OCI-LY3 (cell line): Measurements from ENCODE around the gene GFER.
"Not testable (repeated sequence)": the region's sequence is repeated elsewhere in the genome, so short reads cannot be mapped to it uniquely, and the experiment has no call there.

Experiments used
- H2AFZ ChIP-seq: fragments of 200-600, 300-600 bp; shearing (Covaris generic); 2 replicates; pipeline ENCODE4 v1.6.0; 2014; ENCODE audit warnings: antibody characterized with exemption, low read depth, low read length
- H3K27ac ChIP-seq: fragments of 200-600, 300-600 bp; sonication (generic); 2 replicates; pipeline ENCODE4 v1.5.1; 2014; ENCODE audit warnings: mild to moderate bottlenecking, low read length, moderate library complexity, mixed read lengths
- H3K27me3 ChIP-seq: fragments of 200-600, 300-600 bp; sonication (generic); 2 replicates; pipeline ENCODE4 v1.6.1; 2014; ENCODE audit warnings: low read depth, low read length, mixed read lengths
- H3K36me3 ChIP-seq: fragments of 200-600, 300-600 bp; sonication (generic); replicated peaks from 2 replicates; pipeline ENCODE3; 2014; ENCODE audit warnings: low read depth, low read length, mixed read lengths
- H3K4me1 ChIP-seq: fragments of 300-600, 200-600 bp; sonication (generic); 2 replicates; pipeline ENCODE4 v1.6.1; 2014; ENCODE audit warnings: low read length, mixed read lengths
- H3K4me2 ChIP-seq: fragments of 200-600, 300-600 bp; sonication (generic); 2 replicates; pipeline ENCODE4 v1.6.1; 2014; ENCODE audit warnings: low read length, mixed read lengths
- H3K4me3 ChIP-seq: fragments of 300-600, 200-600 bp; sonication (generic); 2 replicates; pipeline ENCODE4 v1.5.1; 2014; ENCODE audit warnings: antibody characterized with exemption, mild to moderate bottlenecking, low read length, moderate library complexity
- H3K79me2 ChIP-seq: fragments of 300-600, 200-600 bp; shearing (Covaris generic); 2 replicates; pipeline ENCODE4 v1.6.1; 2014; ENCODE audit warnings: mild to moderate bottlenecking, low read length, mixed read lengths
- H3K9ac ChIP-seq: fragments of 300-600, 200-600 bp; shearing (Covaris generic); 2 replicates; pipeline ENCODE4 v1.6.0; 2014; ENCODE audit warnings: mild to moderate bottlenecking, low read length, moderate library complexity
- H3K9me3 ChIP-seq: fragments of 200-600, 300-600 bp; shearing (Covaris generic); 2 replicates; pipeline ENCODE4 v1.6.1; 2014; ENCODE audit warnings: low read length, mixed read lengths; ENCODE audit not compliant: insufficient read depth
- H4K20me1 ChIP-seq: fragments of 200-600, 300-600 bp; sonication (generic); 2 replicates; pipeline ENCODE4 v1.6.1; 2016; ENCODE audit warnings: low read length, mixed read lengths; ENCODE audit not compliant: insufficient read depth
- EZH2phosphoT487 ChIP-seq: fragments of 200-600 bp; shearing (Covaris generic); IDR thresholded peaks from 2 replicates; pipeline ENCODE4 v1.6.1; 2018; ENCODE audit warnings: antibody characterized with exemption, mixed run types, low read depth
- TF ChIP-seq, protein P1 (sequence below): fragments of 200-600, 300-600 bp; sonication (generic); IDR thresholded peaks from 2 replicates; pipeline ENCODE4 v1.5.1; 2014; ENCODE audit warnings: antibody characterized with exemption, low read length, low read depth

GFER gene

DNA sequence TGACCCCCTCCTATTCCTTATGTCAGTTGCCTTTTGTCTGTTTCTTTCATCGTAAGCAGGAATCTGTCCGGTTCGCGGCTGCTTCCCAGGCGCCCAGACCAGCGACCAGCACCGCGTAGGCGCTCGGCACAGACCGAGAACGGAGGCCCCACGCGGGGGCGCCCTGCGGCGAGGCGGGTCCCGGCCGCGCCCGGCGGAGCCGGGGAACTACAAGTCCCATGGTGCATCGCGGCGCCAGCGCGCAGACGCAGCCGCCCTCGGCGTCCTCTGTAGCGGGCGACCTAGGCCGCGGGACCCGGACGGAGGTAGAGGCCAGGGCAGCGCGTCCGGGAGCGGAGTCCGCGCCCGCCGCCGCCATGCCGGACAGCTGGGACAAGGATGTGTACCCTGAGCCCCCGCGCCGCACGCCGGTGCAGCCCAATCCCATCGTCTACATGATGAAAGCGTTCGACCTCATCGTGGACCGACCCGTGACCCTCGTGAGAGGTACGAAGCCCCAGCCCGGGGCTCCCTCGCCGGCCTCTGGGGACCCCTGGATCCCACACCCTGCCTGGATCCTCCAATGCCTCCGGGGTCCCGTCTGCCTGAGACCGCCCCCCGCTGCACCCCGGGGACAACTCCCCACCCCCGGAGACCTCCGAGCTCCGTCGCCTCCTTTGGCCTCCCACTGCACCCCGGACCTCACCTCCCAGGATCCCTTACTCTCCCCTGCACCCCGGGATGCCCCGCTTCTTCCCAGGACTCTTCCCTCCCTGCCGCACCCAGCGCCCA is 24.5 kb upstream of the GFER start, which contains the start of gene NDUFB10:
Gene NDUFB10, plus strand, starts transcription at position 270 of the 771 bp plus-strand sequence. Its CDS starts 87 bp downstream, at position 357.
- H3K9me3 ChIP-seq, result no peaks in the 10 kb centered on the region
- H4K20me1 ChIP-seq, result peaks cover 32% of the 10 kb centered on the region
- H2AFZ ChIP-seq, result peak within 1 kb of the TSS; percentile 89; the same call in 1 of the 2 replicates
- H3K9ac ChIP-seq, result peak within 1 kb of the TSS; percentile 90
- no peak for TF ChIP-seq EZH2phosphoT487
- TF ChIP-seq, protein P1, sequence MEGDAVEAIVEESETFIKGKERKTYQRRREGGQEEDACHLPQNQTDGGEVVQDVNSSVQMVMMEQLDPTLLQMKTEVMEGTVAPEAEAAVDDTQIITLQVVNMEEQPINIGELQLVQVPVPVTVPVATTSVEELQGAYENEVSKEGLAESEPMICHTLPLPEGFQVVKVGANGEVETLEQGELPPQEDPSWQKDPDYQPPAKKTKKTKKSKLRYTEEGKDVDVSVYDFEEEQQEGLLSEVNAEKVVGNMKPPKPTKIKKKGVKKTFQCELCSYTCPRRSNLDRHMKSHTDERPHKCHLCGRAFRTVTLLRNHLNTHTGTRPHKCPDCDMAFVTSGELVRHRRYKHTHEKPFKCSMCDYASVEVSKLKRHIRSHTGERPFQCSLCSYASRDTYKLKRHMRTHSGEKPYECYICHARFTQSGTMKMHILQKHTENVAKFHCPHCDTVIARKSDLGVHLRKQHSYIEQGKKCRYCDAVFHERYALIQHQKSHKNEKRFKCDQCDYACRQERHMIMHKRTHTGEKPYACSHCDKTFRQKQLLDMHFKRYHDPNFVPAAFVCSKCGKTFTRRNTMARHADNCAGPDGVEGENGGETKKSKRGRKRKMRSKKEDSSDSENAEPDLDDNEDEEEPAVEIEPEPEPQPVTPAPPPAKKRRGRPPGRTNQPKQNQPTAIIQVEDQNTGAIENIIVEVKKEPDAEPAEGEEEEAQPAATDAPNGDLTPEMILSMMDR, result peak; percentile 79
- peaks cover 48% of the 10 kb centered on the region for H3K79me2 ChIP-seq
- H3K4me1 ChIP-seq, result peaks cover 34% of the 10 kb centered on the region
- H3K4me2 ChIP-seq, result peak within 1 kb of the TSS; percentile 84
- H3K4me3 ChIP-seq, result peak within 1 kb of the TSS; percentile 89
- peak within 1 kb of the TSS; percentile 62 for H3K27ac ChIP-seq
- no peaks in the 10 kb centered on the region for H3K27me3 ChIP-seq
- peaks cover 24% of the 10 kb centered on the region for H3K36me3 ChIP-seq

DNA sequence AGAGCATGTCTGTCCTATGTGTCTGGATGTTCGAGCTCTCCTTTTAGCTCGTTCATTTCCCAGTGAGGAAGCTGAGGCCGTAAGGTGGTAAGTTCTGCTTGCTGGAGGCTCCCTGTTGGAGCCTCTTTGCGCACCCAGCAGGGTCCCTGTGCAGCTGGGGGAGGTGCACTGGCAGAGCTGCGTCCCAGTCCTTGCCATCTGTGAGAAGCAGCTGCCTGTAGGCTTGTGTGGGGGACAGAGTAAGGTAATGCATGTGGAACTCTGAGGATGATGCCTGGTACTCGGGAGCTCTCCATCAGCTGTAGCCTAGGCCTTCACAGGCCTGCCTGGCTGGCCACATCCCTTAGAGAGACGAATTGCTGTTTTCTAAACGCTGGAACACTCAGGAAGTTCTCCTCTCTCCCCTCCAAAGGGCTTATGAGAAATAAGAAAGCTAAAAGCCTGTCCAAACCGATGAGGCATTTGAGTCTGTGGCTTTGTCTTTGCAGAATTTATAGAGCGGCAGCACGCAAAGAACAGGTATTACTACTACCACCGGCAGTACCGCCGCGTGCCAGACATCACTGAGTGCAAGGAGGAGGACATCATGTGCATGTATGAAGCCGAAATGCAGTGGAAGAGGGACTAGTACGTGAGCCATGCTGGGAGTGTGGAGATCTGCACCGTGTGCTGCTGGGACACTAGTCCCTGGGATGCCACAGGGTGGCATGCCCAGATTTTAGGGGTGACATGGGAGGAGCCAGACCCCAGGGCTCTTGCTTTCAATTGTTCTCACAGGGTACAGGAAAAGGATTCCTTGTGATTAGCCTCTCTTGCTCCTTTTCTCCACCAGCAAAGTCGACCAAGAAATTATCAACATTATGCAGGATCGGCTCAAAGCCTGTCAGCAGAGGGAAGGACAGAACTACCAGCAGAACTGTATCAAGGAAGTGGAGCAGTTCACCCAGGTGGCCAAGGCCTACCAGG is 23.0 kb upstream of the GFER start:
- Histone ChIP-seq H3K9me3 (no peaks in the 10 kb centered on the region), H3K27ac (peak overlapping the region; percentile 62), H2AFZ (no peak overlapping the region), H3K27me3 (no peaks in the 10 kb centered on the region), H3K4me3 (peak overlapping the region; percentile 89), H3K4me1 (peaks cover 38% of the 10 kb centered on the region), H3K4me2 (peak overlapping the region; percentile 68), H4K20me1 (peaks cover 32% of the 10 kb centered on the region), H3K9ac (peak overlapping the region; percentile 90), H3K79me2 (peaks cover 63% of the 10 kb centered on the region), H3K36me3 (peaks cover 24% of the 10 kb centered on the region)
- TF ChIP-seq, protein P1, result no peak
- TF ChIP-seq EZH2phosphoT487, result no peak

DNA sequence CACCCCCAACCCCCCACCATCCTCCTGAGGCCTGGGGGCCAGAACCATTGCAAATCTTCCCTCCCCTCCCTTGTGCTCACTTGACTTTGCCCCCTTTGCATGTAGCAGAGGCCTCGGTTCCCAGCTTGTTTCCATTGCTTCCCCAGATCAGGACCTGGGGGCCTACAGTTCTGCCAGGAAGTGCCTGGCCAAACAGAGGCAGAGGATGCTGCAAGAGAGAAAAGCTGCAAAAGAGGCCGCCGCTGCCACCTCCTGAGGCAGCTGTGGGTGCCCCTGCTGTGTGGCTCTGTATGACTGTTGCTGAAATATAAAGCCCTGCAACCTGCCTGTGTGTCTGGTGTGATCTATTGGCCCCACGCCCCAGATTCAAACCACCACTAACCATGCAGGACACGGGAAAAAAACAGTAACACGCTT is 22.3 kb upstream of the GFER start:
- Histone ChIP-seq H3K79me2 (peaks cover 71% of the 10 kb centered on the region), H3K4me3 (peak overlapping the region; percentile 36)
- TF ChIP-seq, protein P1, result no peak
- TF ChIP-seq EZH2phosphoT487, result no peak

DNA sequence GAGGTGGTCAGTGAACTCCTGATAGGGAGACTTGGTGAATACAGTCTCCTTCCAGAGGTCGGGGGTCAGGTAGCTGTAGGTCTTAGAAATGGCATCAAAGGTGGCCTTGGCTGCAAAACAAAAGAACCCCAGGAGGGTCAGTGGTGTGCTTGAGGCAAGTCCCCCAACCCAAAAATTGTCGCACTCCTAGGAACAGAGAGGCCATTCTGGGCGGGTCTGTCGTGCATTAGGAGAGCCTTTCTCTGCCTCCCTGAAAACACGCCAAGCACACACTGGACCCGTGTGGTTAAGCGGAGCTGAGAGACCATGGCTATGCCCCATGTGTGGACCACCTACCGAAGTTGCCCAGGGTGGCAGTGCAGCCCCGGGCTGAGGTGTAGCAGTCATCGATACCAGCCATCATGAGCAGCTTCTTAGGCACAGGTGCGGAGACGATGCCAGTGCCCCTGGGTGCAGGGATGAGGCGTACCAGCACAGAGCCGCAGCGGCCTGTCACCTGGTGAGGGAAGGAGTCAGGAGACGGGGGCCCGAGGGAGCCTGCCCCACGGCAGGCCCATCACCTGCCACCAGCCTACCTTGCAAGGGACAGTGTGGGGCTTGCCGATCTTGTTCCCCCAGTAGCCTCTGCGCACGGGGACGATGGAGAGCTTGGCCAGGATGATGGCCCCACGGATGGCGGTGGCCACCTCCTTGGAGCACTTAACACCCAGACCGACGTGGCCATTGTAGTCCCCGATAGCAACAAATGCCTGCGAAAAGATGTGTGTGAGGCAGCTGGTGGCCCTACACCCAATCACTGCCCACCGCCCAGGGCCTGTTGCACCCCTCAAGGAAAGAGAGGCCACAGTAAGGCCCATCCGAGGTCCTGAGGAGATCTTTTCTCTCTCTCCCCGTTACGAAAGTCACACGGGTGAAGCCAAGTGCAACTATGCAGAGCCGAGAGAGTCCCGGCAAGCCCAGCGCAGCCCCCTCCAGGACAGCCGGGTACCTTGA is 21.5 kb upstream of the GFER start:
- Histone ChIP-seq H3K4me1 (peaks cover 39% of the 10 kb centered on the region), H3K27ac (peak overlapping the region; percentile 81), H3K79me2 (peaks cover 75% of the 10 kb centered on the region), H4K20me1 (peaks cover 32% of the 10 kb centered on the region), H3K36me3 (peaks cover 27% of the 10 kb centered on the region), H3K4me2 (peak overlapping the region; percentile 85), H3K9ac (peak overlapping the region; percentile 99), H3K4me3 (peak overlapping the region; percentile 100)
- H2AFZ ChIP-seq, H3K27me3 ChIP-seq, H3K9me3 ChIP-seq: not testable (repeated sequence)

More for the DNA sequence above, 22.3 kb upstream of the GFER start:
- Histone ChIP-seq H3K9ac (no peak overlapping the region), H3K27me3 (no peaks in the 10 kb centered on the region), H3K9me3 (no peaks in the 10 kb centered on the region), H3K4me1 (peaks cover 39% of the 10 kb centered on the region), H3K4me2 (peak overlapping the region; percentile 85), H3K27ac (peak overlapping the region; percentile 62; the same call in 1 of the 2 replicates), H4K20me1 (peaks cover 32% of the 10 kb centered on the region), H2AFZ (no peak overlapping the region), H3K36me3 (peaks cover 26% of the 10 kb centered on the region)
